G401.6 (cell line): Measurements from ENCODE around the gene TM9SF1.

Experiments
- FAIRE-seq: peaks from 2 replicates; lab custom pipeline; 2012; peaks lifted over from hg19 to GRCh38; lab: Jason Lieb, UNC

The TM9SF1 gene

GRCh38 chr14:24150567-24150966 lies 44.7 kb downstream of the TM9SF1 start:
- no peak for FAIRE-seq

- FAIRE-seq: no peak
Measured at GRCh38 chr14:24150061-24150460, 45.2 kb downstream of the TM9SF1 start.

GRCh38 chr14:24149302-24149969 lies 45.8 kb downstream of the TM9SF1 start:
- no peak for FAIRE-seq

- FAIRE-seq: no peak
Measured at GRCh38 chr14:24147761-24148428, 47.3 kb downstream of the TM9SF1 start.

- peak; percentile 98 for FAIRE-seq
Measured at GRCh38 chr14:24146978-24147760, 48.1 kb downstream of the TM9SF1 start, which contains the start of gene RNF31. Gene RNF31 (plus strand): TSS chr14:24147498. CDS start chr14:24147699, 201 bp downstream.

GRCh38 chr14:24146453-24146977 lies 48.7 kb downstream of the TM9SF1 start, which contains the start of gene PSME2:
Gene PSME2 (minus strand): TSS chr14:24146610. CDS start chr14:24146581, 29 bp downstream.
- FAIRE-seq: peak; percentile 93

GRCh38 chr14:24145690-24146452 lies 49.4 kb downstream of the TM9SF1 start:
- no peak for FAIRE-seq

GRCh38 chr14:24145219-24145618 lies 50.0 kb downstream of the TM9SF1 start:
- FAIRE-seq: no peak

- FAIRE-seq: no peak
Measured at GRCh38 chr14:24144451-24144850, 50.8 kb downstream of the TM9SF1 start.

GRCh38 chr14:24143511-24143910 lies 51.7 kb downstream of the TM9SF1 start:
- FAIRE-seq: no peak

- FAIRE-seq: peak; percentile 97
Measured at GRCh38 chr14:24141097-24141880, 54.0 kb downstream of the TM9SF1 start, which contains the start of gene EMC9. Gene EMC9 (minus strand): TSS chr14:24141591. CDS start chr14:24141304, 287 bp downstream.

- FAIRE-seq: no peak
Measured at GRCh38 chr14:24139272-24139934, 55.8 kb downstream of the TM9SF1 start.
